Raji (cell line): Measurements from ENCODE around the gene EMSY.

Experiments
- POLR2A ChIP-seq: IDR thresholded peaks from 2 replicates; pipeline ENCODE4 v1.6.1; 2011; ENCODE audit warnings: low read depth, low read length, control low read depth; ENCODE audit not compliant: insufficient read depth

The EMSY gene

GRCh38 chr11:76568139-76568538 lies 123.3 kb downstream of the EMSY start:
- no peak for TF ChIP-seq POLR2A

- TF ChIP-seq POLR2A: no peak
Observed at GRCh38 chr11:76568621-76569020, 123.8 kb downstream of the EMSY start.

- no peak for TF ChIP-seq POLR2A
Observed at GRCh38 chr11:76574406-76574805, 129.6 kb downstream of the EMSY start.

GRCh38 chr11:76574879-76575278 lies 130.1 kb downstream of the EMSY start:
- no peak for TF ChIP-seq POLR2A

- no peak for TF ChIP-seq POLR2A
Observed at GRCh38 chr11:76577226-76577920, 132.6 kb downstream of the EMSY start.

- no peak for TF ChIP-seq POLR2A
Observed at GRCh38 chr11:76577921-76578653, 133.3 kb downstream of the EMSY start.

- no peak for TF ChIP-seq POLR2A
Observed at GRCh38 chr11:76578654-76579055, 133.8 kb downstream of the EMSY start.

GRCh38 chr11:76579056-76579751 lies 134.4 kb downstream of the EMSY start:
- no peak for TF ChIP-seq POLR2A

GRCh38 chr11:76579752-76580151 lies 134.9 kb downstream of the EMSY start:
- TF ChIP-seq POLR2A: no peak

- TF ChIP-seq POLR2A: no peak
Observed at GRCh38 chr11:76587820-76588454, 143.1 kb downstream of the EMSY start.

GRCh38 chr11:76588455-76589325 lies 143.9 kb downstream of the EMSY start:
- no peak for TF ChIP-seq POLR2A

- no peak for TF ChIP-seq POLR2A
Observed at GRCh38 chr11:76589477-76589876, 144.7 kb downstream of the EMSY start.

GRCh38 chr11:76589964-76590950 lies 145.4 kb downstream of the EMSY start:
- TF ChIP-seq POLR2A: no peak
